Measurements from ENCODE around the gene IGLL5. TPM values are rescaled to one million over a fixed set of nuclear protein-coding genes. Genes with fewer than 3 reads are reported as not detected.
"Not testable (repeated sequence)": the region's sequence is repeated elsewhere in the genome, so short reads cannot be mapped to it uniquely, and the experiment has no call there.

IGLL5 gene
- total RNA-seq, 1 donor from 2014 or later: not detected

DNA sequence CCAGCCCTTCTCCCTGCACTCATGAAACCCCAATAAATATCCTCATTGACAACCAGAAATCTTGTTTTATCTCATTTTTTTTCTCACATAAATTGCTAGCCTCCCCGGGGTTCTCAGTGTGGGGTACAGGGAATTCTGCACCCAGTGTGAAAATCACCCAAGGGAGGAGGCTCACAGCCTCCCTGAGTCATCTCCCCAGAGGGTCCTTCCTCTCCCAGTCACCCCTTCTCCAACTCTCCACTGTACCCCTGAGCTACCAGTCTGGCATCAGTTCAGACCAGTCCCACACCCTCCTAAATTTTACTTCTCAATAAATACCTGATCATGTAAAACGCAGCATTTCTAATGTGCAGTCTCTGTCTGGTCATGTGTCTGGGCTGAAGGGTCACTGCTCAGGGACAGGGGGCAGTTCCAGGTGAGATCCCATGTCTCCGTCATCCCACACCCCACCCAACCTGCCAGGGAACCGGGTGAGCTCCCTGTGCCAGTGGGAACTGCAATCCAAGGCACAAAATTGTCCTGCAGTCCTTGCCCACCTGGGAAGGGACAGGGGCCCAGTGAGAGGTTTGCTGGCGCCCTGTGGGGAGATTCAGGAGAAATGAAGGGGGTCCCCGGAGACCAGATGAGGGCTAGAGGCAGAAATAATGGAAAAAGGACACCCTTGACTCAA is 8.3 kb downstream of the IGLL5 start:
- Histone ChIP-seq H3K4me3 (ENCODE audit: low read depth, low read length) (no peak overlapping the region), H3K27me3 (ENCODE audit: control insufficient read depth, insufficient read depth, low read length) (no peaks in the 10 kb centered on the region), H3K36me3 (ENCODE audit: control insufficient read depth, insufficient read depth, low read length) (no peaks in the 10 kb centered on the region)
- DNase-seq (ENCODE audit: low read depth): no peak
- no peak for TF ChIP-seq CTCF (IDR thresholded peaks at IDR 0.05; ENCODE audit: insufficient read depth, low read length, severe bottlenecking)
- no peak for FAIRE-seq

DNA sequence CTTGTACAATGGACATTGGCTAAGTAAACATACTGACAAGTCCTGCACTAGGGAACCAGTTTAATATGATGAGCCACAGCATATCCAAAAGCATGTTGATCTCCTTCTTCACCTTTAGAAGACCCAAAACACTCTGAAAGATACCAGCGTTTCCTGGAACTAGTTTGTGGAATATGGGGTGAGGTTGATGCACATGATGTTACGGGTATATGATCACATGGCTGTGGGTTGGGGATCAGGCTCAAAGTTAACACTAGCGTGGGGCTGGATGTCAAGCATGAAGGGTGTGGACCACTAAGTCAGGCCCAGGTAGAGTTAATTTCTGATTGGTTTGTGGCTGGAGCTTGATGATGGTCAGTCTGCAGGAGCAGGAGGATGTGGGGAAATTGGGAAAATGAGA is 9.0 kb downstream of the IGLL5 start:
- no peaks in the 10 kb centered on the region for H3K36me3 ChIP-seq (ENCODE audit: control insufficient read depth, insufficient read depth, low read length)
- DNase-seq (ENCODE audit: low read depth) (no peak), FAIRE-seq (peak; percentile 43)
- no peaks in the 10 kb centered on the region for H3K27me3 ChIP-seq (ENCODE audit: control insufficient read depth, insufficient read depth, low read length)
- no peak for TF ChIP-seq CTCF (IDR thresholded peaks at IDR 0.05; ENCODE audit: insufficient read depth, low read length, severe bottlenecking)
- H3K4me3 ChIP-seq (ENCODE audit: low read depth, low read length): no peak overlapping the region

- no peak for FAIRE-seq
- H3K36me3 ChIP-seq (ENCODE audit: control insufficient read depth, insufficient read depth, low read length): no peaks in the 10 kb centered on the region
- no peak for TF ChIP-seq CTCF (IDR thresholded peaks at IDR 0.05; ENCODE audit: insufficient read depth, low read length, severe bottlenecking)
- H3K27me3 ChIP-seq (ENCODE audit: control insufficient read depth, insufficient read depth, low read length): no peaks in the 10 kb centered on the region
- no peak overlapping the region for H3K4me3 ChIP-seq (ENCODE audit: low read depth, low read length)
- no peak for DNase-seq (ENCODE audit: low read depth)
These were observed 9.5 kb downstream of the IGLL5 start for GRCh38 chr22:22897091-22897490.

- DNase-seq (ENCODE audit: low read depth): no peak
- Histone ChIP-seq H3K4me3 (ENCODE audit: low read depth, low read length) (no peak overlapping the region), H3K36me3 (ENCODE audit: control insufficient read depth, insufficient read depth, low read length) (no peaks in the 10 kb centered on the region), H3K27me3 (ENCODE audit: control insufficient read depth, insufficient read depth, low read length) (no peaks in the 10 kb centered on the region)
- no peak for TF ChIP-seq CTCF (IDR thresholded peaks at IDR 0.05; ENCODE audit: insufficient read depth, low read length, severe bottlenecking)
- FAIRE-seq: no peak
These were observed 10.3 kb downstream of the IGLL5 start for GRCh38 chr22:22897947-22898346.

DNA sequence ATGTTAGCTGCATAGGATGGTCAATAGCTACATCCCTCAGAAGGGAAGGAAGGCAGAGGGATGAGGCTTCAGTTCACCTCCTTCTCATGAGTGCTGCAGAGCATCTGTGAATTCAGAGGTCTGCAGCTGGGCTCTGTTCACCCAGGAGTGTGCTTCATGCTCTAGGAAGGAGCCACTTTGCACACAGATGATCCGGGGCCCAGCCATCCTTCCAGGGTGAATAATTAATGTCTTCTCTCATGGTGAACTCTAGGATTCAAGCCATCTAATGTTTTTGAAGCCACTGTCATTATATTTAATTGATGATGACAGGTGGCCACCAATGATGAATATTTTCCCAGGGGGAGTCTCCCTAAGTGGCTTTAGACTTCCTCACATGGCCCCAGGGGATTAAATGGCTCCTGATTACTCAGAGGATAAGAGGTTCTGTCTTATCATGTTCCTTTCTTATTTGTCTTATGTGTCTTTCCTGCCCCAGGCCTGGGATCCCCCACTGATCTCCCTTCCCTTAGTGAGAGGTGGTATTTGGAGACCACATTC is 10.9 kb downstream of the IGLL5 start:
- not testable (repeated sequence) for DNase-seq (ENCODE audit: low read depth); H3K36me3 ChIP-seq (ENCODE audit: control insufficient read depth, insufficient read depth, low read length); H3K4me3 ChIP-seq (ENCODE audit: low read depth, low read length); H3K27me3 ChIP-seq (ENCODE audit: control insufficient read depth, insufficient read depth, low read length)
- FAIRE-seq: peak; percentile 99

DNA sequence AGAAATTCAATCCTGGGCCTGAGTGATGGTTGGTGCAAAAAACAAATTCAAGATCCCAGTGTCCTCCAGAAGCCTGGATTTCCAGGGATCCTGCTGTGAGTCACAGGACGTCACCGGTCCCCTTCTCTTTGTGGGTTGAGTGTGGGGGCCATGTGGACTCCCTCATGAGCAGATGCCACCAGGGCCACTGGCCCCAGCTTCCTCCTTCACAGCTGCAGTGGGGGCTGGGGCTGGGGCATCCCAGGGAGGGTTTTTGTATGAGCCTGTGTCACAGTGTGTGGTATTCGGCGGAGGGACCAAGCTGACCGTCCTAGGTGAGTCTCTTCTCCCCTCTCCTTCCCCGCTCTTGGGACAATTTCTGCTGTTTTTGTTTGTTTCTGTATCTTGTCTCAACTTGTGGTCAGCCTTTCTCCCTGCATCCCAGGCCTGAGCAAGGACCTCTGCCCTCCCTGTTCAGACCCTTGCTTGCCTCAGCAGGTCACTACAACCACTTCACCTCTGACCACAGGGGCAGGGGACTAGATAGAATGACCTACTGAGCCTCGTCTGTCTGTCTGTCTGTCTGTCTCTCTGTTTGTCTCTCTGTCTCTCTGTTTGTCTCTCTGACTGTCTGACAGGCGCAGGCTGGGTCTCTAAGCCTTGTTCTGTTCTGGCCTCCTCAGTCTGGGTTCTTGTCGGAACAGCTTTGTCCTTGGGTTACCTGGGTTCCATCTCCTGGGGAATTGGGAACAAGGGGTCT is 11.9 kb downstream of the IGLL5 start:
- peak; percentile 99 for FAIRE-seq
- not testable (repeated sequence) for H3K36me3 ChIP-seq (ENCODE audit: control insufficient read depth, insufficient read depth, low read length); H3K4me3 ChIP-seq (ENCODE audit: low read depth, low read length); H3K27me3 ChIP-seq (ENCODE audit: control insufficient read depth, insufficient read depth, low read length); DNase-seq (ENCODE audit: low read depth)

GRCh38 chr22:22900527-22901205 is 13.1 kb downstream of the IGLL5 start:
- peak; percentile 98 for FAIRE-seq
- H3K27me3 ChIP-seq (ENCODE audit: control insufficient read depth, insufficient read depth, low read length); DNase-seq (ENCODE audit: low read depth); H3K36me3 ChIP-seq (ENCODE audit: control insufficient read depth, insufficient read depth, low read length); H3K4me3 ChIP-seq (ENCODE audit: low read depth, low read length): not testable (repeated sequence)
